Loucy (cell line): ENCODE data around the gene GK2.
A peak's percentile ranks its signal among the peaks of the same experiment; 100 is the strongest.

Experiments
- H2AFZ ChIP-seq: fragments of 200-600 bp; sonication (generic); 2 replicates; pipeline ENCODE4 v1.6.0; 2016; ENCODE audit warnings: antibody characterized with exemption, mild to moderate bottlenecking, low read length, moderate library complexity
- H3F3A ChIP-seq: fragments of 200-600 bp; 2 replicates; pipeline ENCODE4 v1.6.0; 2016; ENCODE audit warnings: antibody characterized with exemption, low read depth, mild to moderate bottlenecking
- H3K27me3 ChIP-seq: fragments of 200-600 bp; sonication (generic); 2 replicates; pipeline ENCODE4 v1.6.1; 2014; ENCODE audit warnings: low read length, mild to moderate bottlenecking; ENCODE audit not compliant: insufficient read depth, poor library complexity, severe bottlenecking
- H3K36me3 ChIP-seq: fragments of 200-600 bp; sonication (generic); 2 replicates; pipeline ENCODE4 v1.6.1; 2016; ENCODE audit warnings: low read length; ENCODE audit not compliant: insufficient read depth
- H3K4me1 ChIP-seq: fragments of 200-600 bp; sonication (generic); 2 replicates; pipeline ENCODE4 v1.5.1; 2014; ENCODE audit warnings: low read length, mild to moderate bottlenecking; ENCODE audit not compliant: insufficient read depth, poor library complexity, severe bottlenecking
- H3K4me2 ChIP-seq: fragments of 200-600 bp; sonication (generic); 2 replicates; pipeline ENCODE4 v1.6.0; 2014; ENCODE audit warnings: antibody characterized with exemption, low read length, low read depth, mild to moderate bottlenecking; ENCODE audit not compliant: poor library complexity, severe bottlenecking
- H3K4me3 ChIP-seq: fragments of 200-600 bp; sonication (generic); 2 replicates; pipeline ENCODE4 v1.5.1; 2014; ENCODE audit warnings: low read length, mild to moderate bottlenecking, mixed read lengths; ENCODE audit not compliant: poor library complexity, severe bottlenecking
- H3K79me2 ChIP-seq: fragments of 200-600 bp; sonication (generic); 2 replicates; pipeline ENCODE4 v1.6.1; 2014; ENCODE audit warnings: low read length; ENCODE audit not compliant: insufficient read depth
- H3K9ac ChIP-seq: fragments of 200-600 bp; sonication (generic); 2 replicates; pipeline ENCODE4 v1.6.0; 2014; ENCODE audit warnings: mild to moderate bottlenecking, low read depth, low read length, moderate library complexity; ENCODE audit not compliant: poor library complexity, severe bottlenecking
- H3K9me2 ChIP-seq: fragments of 200-600 bp; sonication (generic); replicated peaks from 2 replicates; pipeline ENCODE4 v1.6.1; 2016; ENCODE audit warnings: low read depth, low read length, mixed read lengths
- H3K9me3 ChIP-seq: fragments of 200-600 bp; sonication (generic); 2 replicates; pipeline ENCODE4 v1.6.1; 2014; ENCODE audit warnings: mild to moderate bottlenecking, antibody characterized with exemption, low read length, low read depth; ENCODE audit not compliant: insufficient read depth
- H4K20me1 ChIP-seq: fragments of 200-600 bp; sonication (generic); 2 replicates; pipeline ENCODE4 v1.6.0; 2014; ENCODE audit warnings: antibody characterized with exemption, low read length, mild to moderate bottlenecking; ENCODE audit not compliant: insufficient read depth, poor library complexity, severe bottlenecking
- EZH2phosphoT487 ChIP-seq: fragments of 200-600 bp; IDR thresholded peaks from 2 replicates; pipeline ENCODE4 v1.6.1; 2018; ENCODE audit warnings: antibody characterized with exemption, mild to moderate bottlenecking, moderate library complexity, borderline replicate concordance
- TF ChIP-seq, protein P1 (sequence below): fragments of 200-600 bp; sonication (generic); conservative IDR thresholded peaks from 2 replicates; pipeline ENCODE4 v1.5.1; 2014; ENCODE audit warnings: mild to moderate bottlenecking, antibody characterized with exemption, low read length

The GK2 gene

GRCh38 chr4:79404666-79405065, 3.4 kb downstream of the GK2 start:
- no peak overlapping the region for H3K4me2 ChIP-seq
- H3K9me3 ChIP-seq: no peaks in the 10 kb centered on the region

GRCh38 chr4:79403356-79403755, 4.7 kb downstream of the GK2 start:
- Histone ChIP-seq H3K4me3 (no peak overlapping the region), H4K20me1 (no peaks in the 10 kb centered on the region), H3K79me2 (no peaks in the 10 kb centered on the region), H3K9me2 (no peaks in the 10 kb centered on the region), H3F3A (no peaks in the 10 kb centered on the region), H3K4me2 (no peak overlapping the region), H3K27me3 (no peaks in the 10 kb centered on the region), H3K36me3 (no peaks in the 10 kb centered on the region), H3K9me3 (no peaks in the 10 kb centered on the region), H2AFZ (no peak overlapping the region), H3K4me1 (no peaks in the 10 kb centered on the region), H3K9ac (no peak overlapping the region)
- TF ChIP-seq, protein P1, sequence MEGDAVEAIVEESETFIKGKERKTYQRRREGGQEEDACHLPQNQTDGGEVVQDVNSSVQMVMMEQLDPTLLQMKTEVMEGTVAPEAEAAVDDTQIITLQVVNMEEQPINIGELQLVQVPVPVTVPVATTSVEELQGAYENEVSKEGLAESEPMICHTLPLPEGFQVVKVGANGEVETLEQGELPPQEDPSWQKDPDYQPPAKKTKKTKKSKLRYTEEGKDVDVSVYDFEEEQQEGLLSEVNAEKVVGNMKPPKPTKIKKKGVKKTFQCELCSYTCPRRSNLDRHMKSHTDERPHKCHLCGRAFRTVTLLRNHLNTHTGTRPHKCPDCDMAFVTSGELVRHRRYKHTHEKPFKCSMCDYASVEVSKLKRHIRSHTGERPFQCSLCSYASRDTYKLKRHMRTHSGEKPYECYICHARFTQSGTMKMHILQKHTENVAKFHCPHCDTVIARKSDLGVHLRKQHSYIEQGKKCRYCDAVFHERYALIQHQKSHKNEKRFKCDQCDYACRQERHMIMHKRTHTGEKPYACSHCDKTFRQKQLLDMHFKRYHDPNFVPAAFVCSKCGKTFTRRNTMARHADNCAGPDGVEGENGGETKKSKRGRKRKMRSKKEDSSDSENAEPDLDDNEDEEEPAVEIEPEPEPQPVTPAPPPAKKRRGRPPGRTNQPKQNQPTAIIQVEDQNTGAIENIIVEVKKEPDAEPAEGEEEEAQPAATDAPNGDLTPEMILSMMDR: no peak
- TF ChIP-seq EZH2phosphoT487: no peak

More at GRCh38 chr4:79404666-79405065, 3.4 kb downstream of the GK2 start:
- Histone ChIP-seq H3K36me3 (no peaks in the 10 kb centered on the region), H3K4me1 (no peaks in the 10 kb centered on the region), H3K9ac (no peak overlapping the region), H3K79me2 (no peaks in the 10 kb centered on the region), H3K9me2 (no peaks in the 10 kb centered on the region), H3F3A (no peaks in the 10 kb centered on the region), H3K4me3 (no peak overlapping the region), H4K20me1 (no peaks in the 10 kb centered on the region), H2AFZ (no peak overlapping the region), H3K27me3 (no peaks in the 10 kb centered on the region)
- TF ChIP-seq, protein P1: no peak
- TF ChIP-seq EZH2phosphoT487: no peak

DNA sequence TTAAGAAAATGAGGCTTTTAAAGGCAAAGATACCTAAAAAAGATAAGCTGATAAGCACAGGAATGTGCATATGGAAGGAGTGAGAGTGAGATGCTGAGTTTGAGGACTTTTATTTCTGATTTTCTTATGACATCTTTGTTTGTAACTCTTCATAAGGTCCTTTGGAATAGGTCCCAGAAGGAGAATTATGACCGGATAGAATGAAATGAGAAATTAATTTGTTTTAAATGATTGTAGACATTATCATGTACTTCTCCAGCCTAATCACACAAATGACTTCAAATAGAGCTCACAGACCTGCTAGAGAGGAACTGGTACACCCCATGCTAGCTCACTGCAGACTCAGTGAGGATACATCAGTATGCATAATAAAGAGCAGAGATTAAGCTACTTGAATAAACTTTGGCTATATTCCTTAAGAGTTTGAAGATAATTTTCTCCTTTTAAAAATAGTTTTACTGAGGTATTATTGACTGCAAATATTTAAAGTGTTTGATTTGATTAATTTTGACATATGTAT, 5.6 kb downstream of the GK2 start:
- H3K27me3 ChIP-seq: no peaks in the 10 kb centered on the region
- H2AFZ ChIP-seq: no peak overlapping the region
- H3K79me2 ChIP-seq: no peaks in the 10 kb centered on the region
- H3F3A ChIP-seq: no peaks in the 10 kb centered on the region
- no peak overlapping the region for H3K4me3 ChIP-seq
- no peak for TF ChIP-seq EZH2phosphoT487
- no peaks in the 10 kb centered on the region for H3K9me3 ChIP-seq
- H3K9me2 ChIP-seq: no peaks in the 10 kb centered on the region
- no peak overlapping the region for H3K9ac ChIP-seq
- no peak overlapping the region for H3K4me2 ChIP-seq
- H3K4me1 ChIP-seq: no peaks in the 10 kb centered on the region
- no peaks in the 10 kb centered on the region for H3K36me3 ChIP-seq
- no peaks in the 10 kb centered on the region for H4K20me1 ChIP-seq

DNA sequence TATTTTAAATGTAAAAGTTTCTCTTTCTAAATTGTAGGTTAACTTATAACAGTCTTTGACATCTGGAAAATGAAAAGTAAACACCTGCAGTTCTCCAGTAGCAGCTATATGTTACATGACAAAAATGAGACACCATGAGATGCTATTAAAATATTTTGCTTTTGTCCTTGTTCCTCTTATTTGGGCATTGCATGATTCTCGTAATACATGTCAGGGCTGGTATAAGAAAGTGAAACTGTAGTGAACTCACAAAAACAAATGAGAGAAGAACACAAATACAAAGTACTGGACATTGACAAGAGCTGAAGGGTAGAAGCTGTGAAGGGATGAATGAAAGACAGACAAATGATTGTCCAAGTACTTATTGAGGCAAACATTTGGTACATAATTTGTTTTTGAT, 9.0 kb downstream of the GK2 start:
- H3K9me2 ChIP-seq: no peaks in the 10 kb centered on the region
- H4K20me1 ChIP-seq: no peaks in the 10 kb centered on the region
- no peak overlapping the region for H3K9ac ChIP-seq
- 0 out of 2 replicates have a peak overlapping the region, but pooled peaks have one; percentile 5 for H2AFZ ChIP-seq
- H3K27me3 ChIP-seq: no peaks in the 10 kb centered on the region
- no peaks in the 10 kb centered on the region for H3K79me2 ChIP-seq
- no peaks in the 10 kb centered on the region for H3K36me3 ChIP-seq
- no peaks in the 10 kb centered on the region for H3K9me3 ChIP-seq
- no peaks in the 10 kb centered on the region for H3F3A ChIP-seq
- H3K4me1 ChIP-seq: no peaks in the 10 kb centered on the region
- H3K4me3 ChIP-seq: no peak overlapping the region
- no peak overlapping the region for H3K4me2 ChIP-seq
- TF ChIP-seq, protein P1: no peak
- TF ChIP-seq EZH2phosphoT487: no peak
